AG09309 (cell line): Measurements from ENCODE around the gene BMP8B.
"Not testable (repeated sequence)": the region's sequence is repeated elsewhere in the genome, so short reads cannot be mapped to it uniquely, and the experiment has no call there.

Experiments used
- DNase-seq: peaks from one replicate; pipeline ENCODE4 v3.0.0-alpha.2; 2010; ENCODE audit warnings: low read depth
- H3K4me3 ChIP-seq: 2 replicates; pipeline ENCODE4 v1.5.1; 2011; ENCODE audit warnings: mild to moderate bottlenecking, low read depth, low read length, moderate library complexity; ENCODE audit not compliant: control insufficient read depth
- CTCF ChIP-seq: IDR thresholded peaks from 2 replicates; pipeline ENCODE4 v1.5.1; 2011; ENCODE audit warnings: mild to moderate bottlenecking, low read depth, low read length, inconsistent platforms; ENCODE audit not compliant: insufficient read depth, control insufficient read depth; ENCODE audit errors: missing control alignments

BMP8B gene

GRCh38 chr1:39808784-39809517 lies 20.3 kb upstream of the BMP8B start:
- no peak for TF ChIP-seq CTCF
- H3K4me3 ChIP-seq = no peak overlapping the region
- no peak for DNase-seq

- TF ChIP-seq CTCF = no peak
- no peak overlapping the region for H3K4me3 ChIP-seq
These were observed 16.7 kb upstream of the BMP8B start for GRCh38 chr1:39805385-39805784.

GRCh38 chr1:39802496-39803260 lies 14.0 kb upstream of the BMP8B start:
- H3K4me3 ChIP-seq = no peak overlapping the region
- no peak for DNase-seq
- TF ChIP-seq CTCF = no peak

More at GRCh38 chr1:39805385-39805784, 16.7 kb upstream of the BMP8B start:
- no peak for DNase-seq

- TF ChIP-seq CTCF = no peak
- DNase-seq = no peak
- H3K4me3 ChIP-seq = no peak overlapping the region
These were observed 11.8 kb upstream of the BMP8B start for GRCh38 chr1:39800471-39800835.

GRCh38 chr1:39799770-39800470 lies 11.3 kb upstream of the BMP8B start:
- no peak overlapping the region for H3K4me3 ChIP-seq
- TF ChIP-seq CTCF = peak; percentile 57
- DNase-seq = peak; percentile 35

- H3K4me3 ChIP-seq, DNase-seq: not testable (repeated sequence)
These were observed 10.4 kb upstream of the BMP8B start for GRCh38 chr1:39798859-39799769.
